Globus pallidus (tissue), 1 donor: Measurements from ENCODE around the gene MLC1.
A peak's percentile ranks its signal among the peaks of the same experiment; 100 is the strongest.

Experiments
- DNase-seq: peaks from one replicate; pipeline ENCODE4 v3.0.0-alpha.2; 2015; ENCODE audit warnings: low spot score

MLC1 gene

GRCh38 chr22:50035976-50036724, 49.1 kb downstream of the MLC1 start:
- no peak for DNase-seq

- DNase-seq: no peak
These were observed 49.9 kb downstream of the MLC1 start for GRCh38 chr22:50035131-50035881.

GRCh38 chr22:50034126-50035081, 50.8 kb downstream of the MLC1 start:
- no peak for DNase-seq

- DNase-seq: no peak
These were observed 52.2 kb downstream of the MLC1 start for GRCh38 chr22:50032941-50033601.

GRCh38 chr22:50032109-50032871, 52.9 kb downstream of the MLC1 start:
- DNase-seq: no peak

GRCh38 chr22:50031189-50032091, 53.8 kb downstream of the MLC1 start:
- no peak for DNase-seq

GRCh38 chr22:50030297-50031188, 54.7 kb downstream of the MLC1 start:
- DNase-seq: peak; percentile 33

- DNase-seq: no peak
These were observed 57.3 kb downstream of the MLC1 start for GRCh38 chr22:50027639-50028537.

GRCh38 chr22:50025993-50026392, 59.2 kb downstream of the MLC1 start:
- no peak for DNase-seq

- DNase-seq: no peak
These were observed 62.9 kb downstream of the MLC1 start for GRCh38 chr22:50022171-50022819.

- no peak for DNase-seq
These were observed 64.6 kb downstream of the MLC1 start for GRCh38 chr22:50020606-50021005.

GRCh38 chr22:50019316-50019715, 65.9 kb downstream of the MLC1 start:
- DNase-seq: no peak

- DNase-seq: no peak
These were observed 66.5 kb downstream of the MLC1 start for GRCh38 chr22:50018608-50019285.

GRCh38 chr22:50017701-50018224, 67.5 kb downstream of the MLC1 start:
- no peak for DNase-seq

GRCh38 chr22:50016988-50017700, 68.1 kb downstream of the MLC1 start:
- no peak for DNase-seq
